GM12892 (cell line): Measurements from ENCODE around the gene FASTK.

Source experiments
- POLR2A ChIP-seq: IDR thresholded peaks from 2 replicates; pipeline ENCODE4 v1.6.1; 2011; ENCODE audit warnings: low read depth, low read length, control low read depth
- POLR2AphosphoS5 ChIP-seq: IDR thresholded peaks from 2 replicates; pipeline ENCODE4 v1.6.1; 2011; ENCODE audit warnings: low read depth, low read length, control low read depth

- no peak for TF ChIP-seq POLR2A
- no peak for TF ChIP-seq POLR2AphosphoS5
Observed at GRCh38 chr7:151057506-151057988, 23.1 kb downstream of the FASTK start, which contains the start of gene CDK5.
